ENCODE measurements around the gene RAB17. TPM values are rescaled to one million over a fixed set of nuclear protein-coding genes. Genes with fewer than 3 reads are reported as not detected.

The RAB17 gene
- total and polyA plus RNA-seq, 5 experiments from 2014 or later = not detected

GRCh38 chr2:237570776-237571335 is 19.7 kb downstream of the RAB17 start:
- peaks cover 0 to 9% (median 0%) of the 10 kb centered on the region in 5 donors for H3K27me3 Mint-ChIP-seq
- peaks cover 3 to 6% (median 4%) of the 10 kb centered on the region in 4 donors for H3K4me1 Mint-ChIP-seq
- POLR2A ChIA-PET = no interaction called here
- no peak for ATAC-seq
- H3K36me3 Mint-ChIP-seq = no peaks in the 10 kb centered on the region
- DNase-seq = no peak
- H3K4me3 Mint-ChIP-seq = no peak overlapping the region
- H3K27ac Mint-ChIP-seq = no peak overlapping the region
- no peaks in the 10 kb centered on the region for H3K9me3 Mint-ChIP-seq

DNA sequence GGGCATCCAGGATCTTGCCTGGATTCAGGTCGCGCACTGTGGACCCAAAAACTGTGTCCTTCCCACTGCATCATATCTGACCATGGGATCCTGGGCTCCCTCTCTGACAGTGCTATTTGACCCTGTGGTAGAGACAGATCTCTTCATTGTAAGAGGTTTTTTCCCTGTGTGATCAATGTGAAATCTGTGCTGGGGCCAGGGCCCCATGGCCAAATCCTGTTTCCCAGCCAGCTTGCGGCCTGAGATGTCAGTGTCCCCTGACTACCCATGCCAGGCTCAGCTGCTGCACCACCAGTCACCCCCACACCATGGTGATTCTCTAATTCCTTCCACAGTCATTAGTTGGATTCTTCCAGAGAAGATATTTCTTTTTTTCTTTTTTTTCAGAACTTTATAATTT is 20.6 kb downstream of the RAB17 start:
- Mint-ChIP-seq H3K27me3 (peaks cover 0 to 9% (median 0%) of the 10 kb centered on the region in 5 donors), H3K4me3 (no peak overlapping the region), H3K36me3 (no peaks in the 10 kb centered on the region), H3K27ac (no peak overlapping the region), H3K4me1 (peaks cover 3 to 6% (median 4%) of the 10 kb centered on the region in 4 donors), H3K9me3 (no peaks in the 10 kb centered on the region)
- DNase-seq = no peak
- no peak for ATAC-seq
- POLR2A ChIA-PET = no interaction called here

GRCh38 chr2:237569041-237569440 is 21.5 kb downstream of the RAB17 start:
- no peak overlapping the region for H3K4me3 Mint-ChIP-seq
- peaks cover 3 to 6% (median 4%) of the 10 kb centered on the region in 4 donors for H3K4me1 Mint-ChIP-seq
- no peak for ATAC-seq
- H3K9me3 Mint-ChIP-seq = no peaks in the 10 kb centered on the region
- POLR2A ChIA-PET = no interaction called here
- peak overlapping the region in 2 of 10 donors; percentile 2 to 9 for H3K27ac Mint-ChIP-seq
- no peak for DNase-seq
- H3K27me3 Mint-ChIP-seq = peaks cover 0 to 13% (median 6%) of the 10 kb centered on the region in 5 donors
- no peaks in the 10 kb centered on the region for H3K36me3 Mint-ChIP-seq

- Mint-ChIP-seq H3K36me3 (no peaks in the 10 kb centered on the region), H3K27me3 (peaks cover 0 to 15% (median 5%) of the 10 kb centered on the region in 5 donors), H3K27ac (no peak overlapping the region), H3K4me1 (peaks cover 3 to 6% (median 4%) of the 10 kb centered on the region in 4 donors), H3K4me3 (no peak overlapping the region), H3K9me3 (no peaks in the 10 kb centered on the region)
- ATAC-seq (no peak), DNase-seq (no peak)
- POLR2A ChIA-PET = no interaction called here
These were observed 22.3 kb downstream of the RAB17 start for GRCh38 chr2:237568121-237568660.

GRCh38 chr2:237567276-237568029 is 23.1 kb downstream of the RAB17 start:
- H3K4me1 Mint-ChIP-seq = peaks cover 3 to 6% (median 4%) of the 10 kb centered on the region in 4 donors
- ATAC-seq = no peak
- H3K36me3 Mint-ChIP-seq = no peaks in the 10 kb centered on the region
- no peak overlapping the region for H3K4me3 Mint-ChIP-seq
- H3K9me3 Mint-ChIP-seq = no peaks in the 10 kb centered on the region
- POLR2A ChIA-PET = no interaction called here
- H3K27ac Mint-ChIP-seq = no peak overlapping the region
- peaks cover 0 to 15% (median 7%) of the 10 kb centered on the region in 5 donors for H3K27me3 Mint-ChIP-seq
- no peak for DNase-seq

DNA sequence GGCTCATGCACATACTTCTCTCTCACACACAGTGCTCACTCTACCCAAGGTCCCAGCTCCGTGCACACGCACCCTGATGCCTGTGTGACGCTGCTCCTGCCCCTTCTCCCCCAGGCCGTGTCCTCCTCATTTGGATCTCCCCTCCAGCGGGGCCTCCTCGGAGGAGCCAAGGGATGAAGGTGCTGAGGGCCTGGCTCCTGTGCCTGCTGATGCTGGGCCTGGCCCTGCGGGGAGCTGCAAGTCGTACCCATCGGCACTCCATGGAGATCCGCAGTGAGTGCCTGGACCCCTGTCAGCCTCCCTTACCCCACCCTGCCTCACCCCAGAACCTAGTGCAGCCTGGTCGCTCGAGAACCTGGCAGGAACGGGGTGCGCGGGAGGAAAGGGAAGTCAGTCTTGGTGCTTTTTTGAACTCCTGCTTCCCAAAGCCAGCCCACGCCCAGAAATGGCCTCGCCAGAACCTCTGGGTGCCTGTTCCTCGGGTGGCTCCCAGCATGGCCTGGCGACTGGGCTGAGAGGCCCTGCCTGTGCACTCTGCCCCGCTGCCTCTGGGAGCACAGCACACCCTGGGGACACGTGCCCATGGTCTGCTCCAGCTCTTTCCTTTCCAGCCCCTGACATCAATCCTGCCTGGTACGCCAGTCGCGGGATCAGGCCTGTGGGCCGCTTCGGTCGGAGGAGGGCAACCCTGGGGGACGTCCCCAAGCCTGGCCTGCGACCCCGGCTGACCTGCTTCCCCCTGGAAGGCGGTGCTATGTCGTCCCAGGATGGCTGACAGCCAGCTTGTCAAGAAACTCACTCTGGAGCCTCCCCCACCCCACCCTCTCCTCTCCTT is 23.9 kb downstream of the RAB17 start, which contains the start of gene PRLH:
Gene PRLH (plus strand): TSS at position 174 of the 835 bp plus-strand sequence. CDS start 0 bp downstream, at position 174.
- Mint-ChIP-seq H3K4me1 (peaks cover 0 to under 1% (median 0%) of the 10 kb centered on the region in 4 donors), H3K9me3 (no peaks in the 10 kb centered on the region), H3K36me3 (no peaks in the 10 kb centered on the region), H3K4me3 (no peak within 1 kb of the TSS), H3K27ac (no peak within 1 kb of the TSS), H3K27me3 (peaks cover 0 to 20% (median 3%) of the 10 kb centered on the region in 5 donors)
- no peak for DNase-seq
- POLR2A ChIA-PET = no interaction called here
- no peak for ATAC-seq

DNA sequence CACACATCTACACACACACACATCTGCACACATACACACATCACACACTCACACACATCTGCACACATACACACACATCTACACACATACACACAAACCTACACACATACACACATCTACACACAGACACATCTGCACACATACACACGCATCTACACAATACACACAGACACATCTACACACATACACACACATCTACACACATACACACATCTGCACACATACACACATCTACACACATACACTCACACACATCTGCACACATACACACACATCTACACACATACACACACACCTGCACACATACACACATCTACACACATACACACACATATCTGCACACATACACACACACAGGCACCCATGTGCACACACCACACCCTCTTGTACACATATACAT is 24.6 kb downstream of the RAB17 start:
- ATAC-seq (no peak), DNase-seq (no peak)
- peaks cover 0 to 20% (median 3%) of the 10 kb centered on the region in 5 donors for H3K27me3 Mint-ChIP-seq
- POLR2A ChIA-PET = no interaction called here
- H3K9me3 Mint-ChIP-seq = no peaks in the 10 kb centered on the region
- no peak overlapping the region for H3K27ac Mint-ChIP-seq
- no peak overlapping the region for H3K4me3 Mint-ChIP-seq
- H3K36me3 Mint-ChIP-seq = no peaks in the 10 kb centered on the region
- H3K4me1 Mint-ChIP-seq = no peaks in the 10 kb centered on the region

DNA sequence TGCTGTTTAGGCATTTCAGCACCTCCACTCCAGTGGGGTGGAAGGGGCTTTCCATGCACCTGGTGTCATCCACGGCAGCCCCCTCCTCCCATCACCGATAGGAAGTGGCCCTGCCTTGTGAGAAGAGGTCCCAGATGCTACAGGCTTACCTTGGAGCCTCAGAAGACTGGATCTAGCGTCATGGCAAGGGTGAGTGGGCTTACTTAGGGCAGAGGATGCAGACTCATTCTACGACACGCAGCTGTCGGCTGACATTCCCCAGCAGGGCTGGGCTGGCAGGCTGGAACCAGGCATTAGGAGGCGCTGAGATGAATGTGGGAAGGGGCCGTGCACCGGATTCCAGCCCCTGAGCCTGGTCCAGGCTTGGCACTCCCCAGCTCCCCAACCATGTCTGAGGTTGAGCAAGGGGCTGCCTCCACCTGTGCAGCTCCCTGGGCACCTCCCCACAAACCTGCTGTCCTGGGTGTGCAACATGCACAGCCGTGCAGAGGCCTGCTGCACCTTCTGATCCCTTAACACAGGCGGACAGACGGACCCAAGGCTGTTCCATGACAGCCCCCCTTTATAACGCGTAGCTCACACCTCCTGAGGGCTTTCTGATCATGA is 25.9 kb downstream of the RAB17 start:
- peak overlapping the region in 1 of 10 donors; percentile 52 for H3K27ac Mint-ChIP-seq
- ATAC-seq = no peak
- POLR2A ChIA-PET = no interaction called here
- DNase-seq = no peak
- peaks cover 2 to 21% (median 7%) of the 10 kb centered on the region in 5 donors for H3K27me3 Mint-ChIP-seq
- no peak overlapping the region for H3K4me3 Mint-ChIP-seq
- no peaks in the 10 kb centered on the region for H3K36me3 Mint-ChIP-seq
- no peaks in the 10 kb centered on the region for H3K9me3 Mint-ChIP-seq
- H3K4me1 Mint-ChIP-seq = no peaks in the 10 kb centered on the region

DNA sequence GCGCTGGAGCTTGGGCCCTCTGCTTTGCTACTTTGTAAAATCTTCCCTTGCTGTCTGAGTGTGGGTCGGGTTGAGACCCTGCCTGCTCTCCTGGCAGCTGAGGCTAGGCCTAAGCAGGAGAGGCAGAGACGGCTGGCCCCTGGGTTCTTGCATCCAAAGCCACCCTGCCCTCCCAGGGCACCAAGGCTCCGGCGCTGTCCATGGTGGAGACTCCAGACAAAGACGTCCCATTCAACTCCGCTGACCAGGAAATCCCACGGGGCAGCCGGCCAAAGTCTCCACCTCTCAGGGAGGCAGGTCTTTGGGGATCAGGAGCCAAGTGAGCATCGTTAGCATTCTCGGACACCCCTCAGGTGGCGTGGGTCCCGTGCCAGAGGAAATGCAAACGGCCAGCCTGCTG is 26.7 kb downstream of the RAB17 start:
- H3K4me1 Mint-ChIP-seq = no peaks in the 10 kb centered on the region
- no peak for ATAC-seq
- H3K27me3 Mint-ChIP-seq = peaks cover 2 to 23% (median 15%) of the 10 kb centered on the region in 5 donors
- H3K36me3 Mint-ChIP-seq = no peaks in the 10 kb centered on the region
- H3K9me3 Mint-ChIP-seq = no peaks in the 10 kb centered on the region
- no peak overlapping the region for H3K4me3 Mint-ChIP-seq
- POLR2A ChIA-PET = no interaction called here
- no peak overlapping the region for H3K27ac Mint-ChIP-seq
- no peak for DNase-seq

DNA sequence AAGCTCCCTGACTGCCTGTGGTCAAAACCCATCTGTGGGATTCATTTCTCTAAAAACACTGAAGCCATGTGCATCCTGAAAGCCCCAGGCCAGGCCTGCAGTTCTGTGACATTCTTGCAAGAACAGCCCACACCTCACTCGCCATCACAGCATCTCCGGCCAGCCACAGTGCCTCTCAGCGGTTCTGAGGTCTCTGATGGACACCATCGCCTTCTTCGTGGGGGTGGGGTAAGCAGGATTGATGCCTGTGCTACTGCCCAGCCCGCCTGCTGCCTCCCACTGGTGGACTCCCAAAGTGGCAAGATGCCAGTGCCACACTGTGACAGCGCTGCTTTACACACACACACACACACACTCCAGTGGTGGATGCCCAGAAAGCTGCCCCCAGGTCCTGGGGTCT is 29.3 kb downstream of the RAB17 start:
- Mint-ChIP-seq H3K4me3 (no peak overlapping the region), H3K9me3 (peaks cover 0 to 10% (median under 1%) of the 10 kb centered on the region in 9 donors), H3K27ac (no peak overlapping the region), H3K4me1 (peaks cover 0 to 2% (median 0%) of the 10 kb centered on the region in 4 donors), H3K36me3 (peaks cover 0 to 2% (median 0%) of the 10 kb centered on the region in 3 donors), H3K27me3 (peaks cover 3 to 30% (median 16%) of the 10 kb centered on the region in 5 donors)
- POLR2A ChIA-PET = no interaction called here
- ATAC-seq = no peak
- DNase-seq = peak in 1 of 10 donors; percentile 41

GRCh38 chr2:237558961-237559641 is 31.4 kb downstream of the RAB17 start:
- peaks cover 0 to 28% (median 6%) of the 10 kb centered on the region in 9 donors for H3K9me3 Mint-ChIP-seq
- H3K4me1 Mint-ChIP-seq = peaks cover 0 to 2% (median 0%) of the 10 kb centered on the region in 4 donors
- ATAC-seq (no peak), DNase-seq (peak in 1 of 10 donors; percentile 18)
- H3K4me3 Mint-ChIP-seq = peak overlapping the region in 1 of 10 donors; percentile 45
- peaks cover 0 to 9% (median 9%) of the 10 kb centered on the region in 3 donors for H3K36me3 Mint-ChIP-seq
- peaks cover 5 to 28% (median 12%) of the 10 kb centered on the region in 5 donors for H3K27me3 Mint-ChIP-seq
- POLR2A ChIA-PET = no interaction called here
- H3K27ac Mint-ChIP-seq = no peak overlapping the region

DNA sequence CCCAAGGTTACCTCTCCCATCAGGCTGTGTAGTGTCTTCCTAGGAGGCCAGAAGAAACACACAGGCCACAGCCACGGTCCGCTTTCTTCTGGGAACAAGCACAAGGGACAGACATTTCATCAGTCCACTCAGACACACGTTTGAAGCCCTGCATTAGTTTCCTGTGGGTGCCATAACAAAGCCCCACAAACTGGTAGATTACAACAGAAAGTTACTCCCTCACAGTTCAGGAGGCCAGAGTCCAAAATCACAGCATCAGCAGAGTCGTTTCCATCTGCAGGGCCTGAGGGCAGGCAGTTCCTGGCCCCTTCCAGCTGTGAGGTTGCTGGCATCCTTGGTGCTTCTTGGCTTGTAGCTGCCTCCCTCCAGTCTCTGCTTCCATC is 32.9 kb downstream of the RAB17 start:
- Mint-ChIP-seq H3K27me3 (peaks cover 3 to 28% (median 11%) of the 10 kb centered on the region in 5 donors), H3K27ac (peak overlapping the region in 1 of 10 donors; percentile 3), H3K4me3 (no peak overlapping the region), H3K36me3 (peaks cover 0 to 14% (median 9%) of the 10 kb centered on the region in 3 donors), H3K4me1 (peaks cover 0 to 2% (median 0%) of the 10 kb centered on the region in 4 donors), H3K9me3 (peaks cover 0 to 31% (median 6%) of the 10 kb centered on the region in 9 donors)
- ATAC-seq = no peak
- POLR2A ChIA-PET = interaction anchor here (0.6 kb wide), 1 partner anchor 376 kb away, joined by 6 read pairs; no protein-coding TSS in a partner anchor
- DNase-seq = peak in 1 of 10 donors; percentile 37

All from naive thymus-derived CD8-positive, alpha-beta T cell (primary cell).